Prostate gland (tissue), 2 donors: ENCODE measurements around the gene MRTFB.

Experiments
- CTCF ChIP-seq, 4 experiments: fragments of 200-600 bp in 2 of 4; fragments of 450-650 bp in 2 of 4; sonication (generic) in 2 of 4; IDR thresholded peaks; 1 replicate in 3 of 4; 2 replicates in 1 of 4; pipeline ENCODE4 v1.5.1; 2016 to 2019; ENCODE audit warnings: antibody characterized with exemption in 4 of 4, mild to moderate bottlenecking in 2 of 4, moderate library complexity in 2 of 4
- POLR2A ChIP-seq: fragments of 450-650 bp; IDR thresholded peaks from one replicate; pipeline ENCODE4 v1.6.1; 2016; ENCODE audit warnings: antibody characterized with exemption, mild to moderate bottlenecking
- POLR2AphosphoS5 ChIP-seq: sonication (generic); formaldehyde crosslinking; IDR thresholded peaks from one replicate; pipeline ENCODE4 v1.6.1; 2017; ENCODE audit warnings: antibody characterized with exemption

DNA sequence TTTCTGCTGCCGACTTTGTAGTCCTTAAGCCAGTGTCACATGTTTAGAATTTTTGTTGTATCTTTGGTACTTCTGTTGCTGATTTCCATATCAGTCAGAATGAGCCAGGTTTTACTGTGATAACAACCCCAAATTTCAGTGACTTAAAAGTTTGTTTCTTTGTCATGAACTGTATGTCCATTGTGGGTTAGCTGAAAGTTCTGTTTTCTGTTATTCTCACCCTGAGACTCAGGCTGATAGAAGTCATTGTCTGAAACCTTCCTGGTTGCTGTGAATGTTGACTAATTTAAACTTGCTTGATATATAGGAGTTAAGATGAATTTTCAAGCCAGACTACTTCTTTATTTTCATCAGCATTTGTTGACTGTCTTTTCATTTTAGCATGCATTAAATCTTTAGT, 68.8 kb downstream of the MRTFB start:
- no peak for TF ChIP-seq CTCF (IDR thresholded peaks at IDR 0.05)
- TF ChIP-seq POLR2AphosphoS5 = no peak
- TF ChIP-seq POLR2A = no peak
